GM15510 (cell line): Measurements from ENCODE around the gene PLS1.

Experiments
- POLR2A ChIP-seq: IDR thresholded peaks from 3 replicates; pipeline ENCODE4 v1.6.1; 2011; ENCODE audit warnings: borderline replicate concordance; ENCODE audit not compliant: insufficient read length; ENCODE audit errors: extremely low read depth

Gene PLS1

GRCh38 chr3:142595951-142596725, at the start of gene PLS1:
Gene PLS1 (plus strand): TSS chr3:142596393. CDS start chr3:142664238, 67,845 bp downstream.
- peak; percentile 61 for TF ChIP-seq POLR2A

GRCh38 chr3:142549986-142550385, 46.2 kb upstream of the PLS1 start:
- no peak for TF ChIP-seq POLR2A

- no peak for TF ChIP-seq POLR2A
Measured at GRCh38 chr3:142553741-142554140, 42.5 kb upstream of the PLS1 start.

GRCh38 chr3:142560118-142560517, 36.1 kb upstream of the PLS1 start:
- TF ChIP-seq POLR2A, result no peak

- TF ChIP-seq POLR2A, result no peak
Measured at GRCh38 chr3:142563496-142563997, 32.6 kb upstream of the PLS1 start.

- TF ChIP-seq POLR2A, result no peak
Measured at GRCh38 chr3:142566096-142566495, 30.1 kb upstream of the PLS1 start.

- TF ChIP-seq POLR2A, result no peak
Measured at GRCh38 chr3:142568393-142569017, 27.7 kb upstream of the PLS1 start.

- TF ChIP-seq POLR2A, result no peak
Measured at GRCh38 chr3:142574665-142575064, 21.5 kb upstream of the PLS1 start.

- TF ChIP-seq POLR2A, result no peak
Measured at GRCh38 chr3:142576792-142577191, 19.4 kb upstream of the PLS1 start.

GRCh38 chr3:142577696-142578328, 18.4 kb upstream of the PLS1 start:
- TF ChIP-seq POLR2A, result no peak

- peak; percentile 83 for TF ChIP-seq POLR2A
Measured at GRCh38 chr3:142578329-142579223, 17.6 kb upstream of the PLS1 start, which contains the start of gene ATR. Gene ATR (minus strand): TSS chr3:142578733. CDS start chr3:142578704, 29 bp downstream.

- no peak for TF ChIP-seq POLR2A
Measured at GRCh38 chr3:142580061-142580423, 16.2 kb upstream of the PLS1 start.

GRCh38 chr3:142586803-142587406, 9.3 kb upstream of the PLS1 start:
- TF ChIP-seq POLR2A, result no peak

GRCh38 chr3:142588703-142589102, 7.5 kb upstream of the PLS1 start:
- TF ChIP-seq POLR2A, result no peak
